HG03108 (cell line): ENCODE data around the gene BCAS3.
"Not testable (repeated sequence)": the region's sequence is repeated elsewhere in the genome, so short reads cannot be mapped to it uniquely, and the experiment has no call there.

Experiments
- ATAC-seq: cut with Tn5 transposase; IDR thresholded peaks from one replicate; pipeline ENCODE4 v1.9.1; 2021; ENCODE audit warnings: moderate library complexity; ENCODE audit not compliant: unreplicated experiment

The BCAS3 gene

GRCh38 chr17:60743799-60744198 is 66.1 kb downstream of the BCAS3 start:
- ATAC-seq: no peak

GRCh38 chr17:60744355-60744966 is 66.8 kb downstream of the BCAS3 start:
- no peak for ATAC-seq

GRCh38 chr17:60745544-60745943 is 67.9 kb downstream of the BCAS3 start:
- no peak for ATAC-seq

- ATAC-seq: no peak
Measured at GRCh38 chr17:60747069-60747808, 69.6 kb downstream of the BCAS3 start.

GRCh38 chr17:60748204-60748603 is 70.6 kb downstream of the BCAS3 start:
- ATAC-seq: no peak

- ATAC-seq: no peak
Measured at GRCh38 chr17:60749050-60749449, 71.4 kb downstream of the BCAS3 start.

GRCh38 chr17:60749708-60750107 is 72.1 kb downstream of the BCAS3 start:
- ATAC-seq: no peak

- ATAC-seq: no peak
Measured at GRCh38 chr17:60750640-60751039, 73.0 kb downstream of the BCAS3 start.

GRCh38 chr17:60751884-60752283 is 74.2 kb downstream of the BCAS3 start:
- ATAC-seq: no peak

- no peak for ATAC-seq
Measured at GRCh38 chr17:60752873-60753577, 75.4 kb downstream of the BCAS3 start.

GRCh38 chr17:60754057-60754604 is 76.5 kb downstream of the BCAS3 start:
- no peak for ATAC-seq

GRCh38 chr17:60756798-60757197 is 79.1 kb downstream of the BCAS3 start:
- ATAC-seq: not testable (repeated sequence)

- no peak for ATAC-seq
Measured at GRCh38 chr17:60757437-60757836, 79.8 kb downstream of the BCAS3 start.

- ATAC-seq: no peak
Measured at GRCh38 chr17:60759756-60760155, 82.1 kb downstream of the BCAS3 start.

GRCh38 chr17:60761301-60761700 is 83.7 kb downstream of the BCAS3 start:
- ATAC-seq: not testable (repeated sequence)

- ATAC-seq: no peak
Measured at GRCh38 chr17:60766778-60767190, 89.1 kb downstream of the BCAS3 start.

- ATAC-seq: no peak
Measured at GRCh38 chr17:60767744-60768308, 90.2 kb downstream of the BCAS3 start.

- ATAC-seq: no peak
Measured at GRCh38 chr17:60769327-60769726, 91.7 kb downstream of the BCAS3 start.

GRCh38 chr17:60770946-60771422 is 93.3 kb downstream of the BCAS3 start:
- no peak for ATAC-seq

GRCh38 chr17:60771621-60772020 is 94.0 kb downstream of the BCAS3 start:
- not testable (repeated sequence) for ATAC-seq

- no peak for ATAC-seq
Measured at GRCh38 chr17:60773552-60773951, 95.9 kb downstream of the BCAS3 start.
